ENCODE results near the gene MGME1. TPM values are rescaled to one million over a fixed set of nuclear protein-coding genes. Genes with fewer than 3 reads are reported as not detected.
"Not testable (repeated sequence)": the region's sequence is repeated elsewhere in the genome, so short reads cannot be mapped to it uniquely, and the experiment has no call there.

The MGME1 gene
- total RNA-seq, 5 donors from 2014 or later (not counting 1 experiment from before 2014, with no cell fraction given), result 7.3 to 15.0 (median 12.8) TPM

DNA sequence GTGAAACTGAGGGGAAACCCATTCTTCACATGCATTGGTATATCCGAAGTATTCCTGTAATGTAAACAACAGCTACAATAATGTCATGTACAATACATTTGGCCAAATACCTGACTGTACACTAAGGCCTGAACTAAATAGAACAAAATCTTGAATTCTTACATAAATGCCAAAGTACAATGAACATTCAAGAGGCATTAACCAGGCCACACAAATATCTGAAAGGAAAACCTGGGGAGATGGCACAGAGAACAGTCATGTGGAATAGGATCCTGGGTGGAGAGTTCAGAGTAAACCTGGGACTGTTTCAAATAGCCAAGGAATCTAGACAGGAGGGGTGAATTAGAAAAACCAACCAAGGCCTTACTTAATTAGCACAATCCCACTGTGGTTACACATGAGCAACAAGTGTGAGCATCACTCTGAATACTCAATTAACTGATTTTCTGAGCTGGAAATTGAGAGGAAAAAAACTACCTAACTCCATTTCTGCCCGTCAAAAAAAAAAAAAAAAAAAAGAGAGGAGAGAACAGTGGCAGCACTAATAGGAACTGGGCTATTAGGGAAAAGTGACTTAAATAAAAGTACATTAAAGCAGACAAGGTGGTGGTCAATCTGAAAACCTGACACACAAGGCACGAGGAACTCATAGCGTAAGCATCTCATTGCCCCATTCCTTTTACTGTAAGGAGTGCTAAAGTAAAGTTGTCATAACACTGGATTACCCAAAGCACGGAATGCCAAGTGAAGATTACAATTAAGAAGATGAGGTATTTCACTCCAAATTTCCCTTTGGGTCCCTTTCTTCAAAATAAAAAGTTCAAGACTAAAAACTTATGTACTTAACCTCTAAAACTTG, 11.1 kb upstream of the MGME1 start:
- Mint-ChIP-seq H3K9me3 (no peaks in the 10 kb centered on the region), H3K36me3 (peaks cover 30% of the 10 kb centered on the region), H3K27ac (peak overlapping the region; percentile 64 to 83), H3K4me3 (no peak overlapping the region), H3K27me3 (no peaks in the 10 kb centered on the region), H3K4me1 (peaks cover 60 to 77% (median 65%) of the 10 kb centered on the region in 3 donors)
- DNase-seq (no peak), ATAC-seq (replicated peaks in 1 of 4) (no peak)
- no peaks in the 10 kb centered on the region for H3K27me3 ChIP-seq (replicated peaks in 1 of 2; ENCODE audit: control insufficient read depth in 2 of 2, extremely low read depth in 1 of 2, insufficient read depth in 2 of 2, low read length in 1 of 2)
- POLR2A ChIA-PET, result interaction anchor here in 1 of 2 donors (0.6 to 1.4 kb wide), 2 partner anchors 8 to 9 kb away, joined by 5 to 9 read pairs; no protein-coding TSS in a partner anchor
- peaks cover 27 to 35% of the 10 kb centered on the region in 2 experiments for H3K4me1 ChIP-seq (ENCODE audit: control insufficient read depth in 1 of 2, extremely low read depth in 1 of 2, insufficient read depth in 2 of 2, low read length in 2 of 2)
- peaks cover 10 to 41% of the 10 kb centered on the region in 2 donors for H3K36me3 ChIP-seq (ENCODE audit: control insufficient read depth in 2 of 2, extremely low read depth in 1 of 2, insufficient read depth in 1 of 2, low read length in 1 of 2)
- no peaks in the 10 kb centered on the region for H3K9me3 ChIP-seq
- WGBS (ENCODE audit: insufficient coverage), result 60% methylated on average over 1 of the region's 5 CpGs
- CTCF ChIA-PET, result interaction anchor here (0.6 to 2.6 kb wide), 12 partner anchors 8 to 427 kb away, joined by 3 to 11 read pairs (median 4); partner anchors contain the start of genes BFSP1 (in 1 of the 2) and RRBP1 (in 1 of the 2)
- H3K27ac ChIP-seq (ENCODE audit: low read length), result no peak overlapping the region
- no peak overlapping the region for H3K4me3 ChIP-seq (ENCODE audit: control insufficient read depth in 1 of 2, extremely low read depth in 1 of 2, low read length in 1 of 2)

DNA sequence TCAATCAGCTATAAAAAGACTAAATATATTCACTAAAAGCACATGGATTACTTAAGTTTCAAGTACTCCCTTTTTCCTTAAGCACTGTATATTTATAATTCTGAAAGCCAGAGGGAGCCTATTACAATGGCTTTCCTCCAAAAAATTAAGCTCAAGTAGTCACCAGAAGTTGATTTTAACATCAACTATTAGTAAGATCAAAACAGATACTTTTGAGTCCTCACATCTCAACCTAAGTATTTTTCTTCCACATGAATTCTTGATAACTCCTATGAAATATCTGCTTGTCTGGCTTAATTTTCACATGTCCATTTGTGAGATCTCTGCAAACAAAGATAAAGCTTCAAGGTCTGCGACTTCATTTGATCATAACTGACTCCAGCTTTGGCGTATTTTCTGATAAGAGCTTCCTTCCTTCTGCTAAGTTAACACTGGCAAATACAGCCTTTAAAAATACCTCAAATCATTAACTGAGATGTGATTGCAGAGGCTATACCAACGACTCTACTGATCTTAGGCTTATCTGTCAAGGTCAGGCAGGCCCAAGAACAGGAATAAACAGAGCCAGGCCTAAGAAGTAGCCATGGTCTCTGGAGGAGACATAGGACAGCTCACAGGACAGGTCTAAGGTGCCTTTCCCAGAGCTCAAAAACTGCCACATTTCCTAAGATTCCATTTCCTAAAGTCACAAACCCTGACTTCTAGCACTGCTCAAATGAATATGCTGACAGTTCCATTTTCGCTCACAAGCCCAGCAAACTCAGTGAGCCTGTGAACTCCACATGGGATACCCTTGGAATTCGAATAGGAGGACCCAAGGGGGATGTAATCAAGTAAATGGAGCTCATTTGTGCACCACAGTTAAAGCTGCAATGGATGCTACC, 10.2 kb upstream of the MGME1 start:
- Histone ChIP-seq H3K4me1 (ENCODE audit: control insufficient read depth in 1 of 2, extremely low read depth in 1 of 2, insufficient read depth in 2 of 2, low read length in 2 of 2) (peaks cover 29 to 44% of the 10 kb centered on the region in 2 experiments), H3K4me3 (ENCODE audit: control insufficient read depth in 1 of 2, extremely low read depth in 1 of 2, low read length in 1 of 2) (no peak overlapping the region), H3K27ac (ENCODE audit: low read length) (peak overlapping the region; percentile 8), H3K27me3 (replicated peaks in 1 of 2; ENCODE audit: control insufficient read depth in 2 of 2, extremely low read depth in 1 of 2, insufficient read depth in 2 of 2, low read length in 1 of 2) (no peaks in the 10 kb centered on the region), H3K36me3 (ENCODE audit: control insufficient read depth in 2 of 2, extremely low read depth in 1 of 2, insufficient read depth in 1 of 2, low read length in 1 of 2) (peaks cover 10 to 32% of the 10 kb centered on the region in 2 donors), H3K9me3 (no peaks in the 10 kb centered on the region)
- H3K4me1 Mint-ChIP-seq, result peaks cover 69 to 84% (median 74%) of the 10 kb centered on the region in 3 donors
- H3K36me3 Mint-ChIP-seq, result peaks cover 27% of the 10 kb centered on the region
- H3K27me3 Mint-ChIP-seq, result no peaks in the 10 kb centered on the region
- DNase-seq (no peak), ATAC-seq (replicated peaks in 1 of 4) (no peak)
- ChIA-PET POLR2A (interaction anchor here in 1 of 2 donors (1.4 kb wide), 1 partner anchor 9 kb away, joined by 5 read pairs; no protein-coding TSS in a partner anchor), CTCF (interaction anchor here (0.7 to 2.6 kb wide), 13 partner anchors 9 to 453 kb away, joined by 3 to 11 read pairs (median 4); partner anchors contain the start of gene RRBP1 (in 1 of the 2))
- H3K9me3 Mint-ChIP-seq, result no peaks in the 10 kb centered on the region
- peak overlapping the region; percentile 64 to 83 for H3K27ac Mint-ChIP-seq
- WGBS (ENCODE audit: insufficient coverage), result 38% methylated on average over 5 of the region's 5 CpGs
- H3K4me3 Mint-ChIP-seq, result peak overlapping the region in 2 of 3 donors; percentile 34 to 65

DNA sequence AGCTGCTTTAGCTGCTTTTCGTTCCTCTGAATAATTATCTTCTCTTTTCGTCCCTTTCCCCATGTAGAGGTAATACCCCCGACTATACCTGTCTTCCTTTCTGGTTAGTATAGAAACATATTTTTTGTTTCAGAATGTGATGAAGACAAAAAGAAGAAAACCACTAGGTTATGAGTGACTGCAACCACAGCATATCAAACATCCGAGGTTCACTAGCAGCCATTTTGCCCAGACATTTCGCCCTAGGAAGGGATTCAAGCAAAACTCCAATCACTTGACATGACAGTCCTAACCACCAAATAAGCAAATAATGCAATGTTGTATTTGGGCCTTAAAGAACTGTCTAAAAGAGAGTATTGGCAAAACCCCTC, 9.6 kb upstream of the MGME1 start:
- H3K4me3 ChIP-seq (ENCODE audit: control insufficient read depth in 1 of 2, extremely low read depth in 1 of 2, low read length in 1 of 2), result no peak overlapping the region
- peaks cover 10 to 26% of the 10 kb centered on the region in 2 donors for H3K36me3 ChIP-seq (ENCODE audit: control insufficient read depth in 2 of 2, extremely low read depth in 1 of 2, insufficient read depth in 1 of 2, low read length in 1 of 2)
- peak overlapping the region; percentile 8 for H3K27ac ChIP-seq (ENCODE audit: low read length)
- POLR2A ChIA-PET, result interaction anchor here in 1 of 2 donors (1.4 kb wide), 1 partner anchor 8 kb away, joined by 5 read pairs; no protein-coding TSS in a partner anchor
- Mint-ChIP-seq H3K4me1 (peaks cover 74 to 87% (median 80%) of the 10 kb centered on the region in 3 donors), H3K36me3 (peaks cover 23% of the 10 kb centered on the region), H3K9me3 (no peaks in the 10 kb centered on the region), H3K27ac (peak overlapping the region; percentile 73 to 80), H3K27me3 (no peaks in the 10 kb centered on the region), H3K4me3 (peak overlapping the region in 2 of 3 donors; percentile 21 to 65)
- DNase-seq (no peak), ATAC-seq (replicated peaks in 1 of 4) (peak in 2 of 4 experiments; percentile 15 to 29)
- 40% methylated on average over 2 of the region's 5 CpGs for WGBS (ENCODE audit: insufficient coverage)
- CTCF ChIA-PET, result interaction anchor here (0.9 to 2.6 kb wide), 6 partner anchors 8 to 454 kb away, joined by 3 to 11 read pairs (median 4); no protein-coding TSS in a partner anchor
- H3K9me3 ChIP-seq, result no peaks in the 10 kb centered on the region
- H3K4me1 ChIP-seq (ENCODE audit: control insufficient read depth in 1 of 2, extremely low read depth in 1 of 2, insufficient read depth in 2 of 2, low read length in 2 of 2), result peaks cover 35 to 50% of the 10 kb centered on the region in 2 experiments
- no peaks in the 10 kb centered on the region for H3K27me3 ChIP-seq (replicated peaks in 1 of 2; ENCODE audit: control insufficient read depth in 2 of 2, extremely low read depth in 1 of 2, insufficient read depth in 2 of 2, low read length in 1 of 2)

DNA sequence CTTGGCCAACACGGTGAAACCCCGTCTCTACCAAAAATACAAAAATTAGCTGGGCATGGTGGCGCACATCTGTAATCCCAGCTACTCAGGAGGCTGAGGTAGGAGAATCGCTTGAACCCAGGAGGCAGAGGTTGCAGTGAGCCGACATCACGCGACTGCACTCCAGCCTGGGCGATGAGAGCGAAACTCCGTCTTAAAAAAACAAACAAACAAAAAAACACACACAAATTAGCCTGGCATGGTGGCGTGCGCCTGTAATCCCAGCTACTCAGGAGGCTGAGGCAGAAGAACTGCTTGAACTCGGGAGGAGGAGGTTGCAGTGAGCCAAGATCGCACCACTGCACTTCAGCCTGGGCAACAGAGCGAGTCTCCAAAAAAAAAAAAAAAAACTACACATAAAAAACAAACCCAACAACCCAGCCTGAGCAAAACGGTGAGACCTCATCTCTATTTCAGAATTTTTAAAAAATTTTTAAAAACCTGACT, 8.4 kb upstream of the MGME1 start:
- Histone ChIP-seq H3K4me1 (ENCODE audit: control insufficient read depth in 1 of 2, extremely low read depth in 1 of 2, insufficient read depth in 2 of 2, low read length in 2 of 2) (peaks cover 46 to 61% of the 10 kb centered on the region in 2 experiments), H3K36me3 (ENCODE audit: control insufficient read depth in 2 of 2, extremely low read depth in 1 of 2, insufficient read depth in 1 of 2, low read length in 1 of 2) (peaks cover 5 to 14% of the 10 kb centered on the region in 2 donors)
- H3K4me3 Mint-ChIP-seq, result peak overlapping the region in 1 of 3 donors; percentile 65
- H3K36me3 Mint-ChIP-seq, result peaks cover 14% of the 10 kb centered on the region
- H3K27ac Mint-ChIP-seq; H3K4me3 ChIP-seq (ENCODE audit: control insufficient read depth in 1 of 2, extremely low read depth in 1 of 2, low read length in 1 of 2); H3K27ac ChIP-seq (ENCODE audit: low read length); H3K27me3 Mint-ChIP-seq; H3K9me3 ChIP-seq; H3K9me3 Mint-ChIP-seq; ATAC-seq (replicated peaks in 1 of 4); H3K27me3 ChIP-seq (replicated peaks in 1 of 2; ENCODE audit: control insufficient read depth in 2 of 2, extremely low read depth in 1 of 2, insufficient read depth in 2 of 2, low read length in 1 of 2); CTCF ChIA-PET; DNase-seq: not testable (repeated sequence)
- POLR2A ChIA-PET, result interaction anchor here in 1 of 2 donors (0.6 kb wide), 1 partner anchor 104 kb away, joined by 4 read pairs; no protein-coding TSS in a partner anchor
- peaks cover 85 to 93% (median 86%) of the 10 kb centered on the region in 3 donors for H3K4me1 Mint-ChIP-seq
- 83% methylated on average over 11 of the region's 16 CpGs for WGBS (ENCODE audit: insufficient coverage)

DNA sequence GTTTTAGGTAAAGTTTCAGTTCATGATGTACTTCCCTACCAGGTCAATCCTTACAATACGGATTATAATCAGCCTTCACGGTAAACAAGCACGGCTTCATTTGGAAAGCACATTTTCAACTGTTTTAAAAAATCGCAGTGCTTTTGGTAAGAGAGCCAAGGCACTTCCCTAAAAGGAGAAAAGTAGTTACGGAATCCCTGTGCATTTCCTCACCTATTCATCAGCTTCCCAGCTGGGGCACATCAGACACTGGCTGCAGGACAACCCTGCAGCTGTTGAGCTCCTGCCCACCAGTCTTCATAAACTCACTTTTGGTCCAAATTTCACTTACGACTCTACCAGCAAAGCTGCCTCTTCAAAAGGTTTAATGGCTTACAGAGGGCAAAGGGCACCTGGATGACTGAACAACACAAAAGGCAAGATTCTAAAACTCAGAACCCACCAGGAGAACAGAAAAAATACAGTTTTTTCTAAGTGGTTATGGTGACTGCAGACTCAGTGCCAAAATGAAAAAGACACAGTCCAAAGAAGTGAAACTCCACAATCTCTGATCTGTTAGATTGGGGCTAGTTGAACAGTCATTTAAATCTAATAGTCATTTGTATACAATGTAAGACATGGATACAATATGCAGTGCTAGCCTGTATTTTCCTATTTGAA, 7.8 kb upstream of the MGME1 start:
- peak overlapping the region in 2 of 3 donors; percentile 22 to 65 for H3K4me3 Mint-ChIP-seq
- ATAC-seq (replicated peaks in 1 of 4) (no peak), DNase-seq (no peak)
- Histone ChIP-seq H3K27me3 (replicated peaks in 1 of 2; ENCODE audit: control insufficient read depth in 2 of 2, extremely low read depth in 1 of 2, insufficient read depth in 2 of 2, low read length in 1 of 2) (no peaks in the 10 kb centered on the region), H3K36me3 (ENCODE audit: control insufficient read depth in 2 of 2, extremely low read depth in 1 of 2, insufficient read depth in 1 of 2, low read length in 1 of 2) (peaks cover 4 to 8% of the 10 kb centered on the region in 2 donors), H3K9me3 (no peaks in the 10 kb centered on the region), H3K4me3 (ENCODE audit: control insufficient read depth in 1 of 2, extremely low read depth in 1 of 2, low read length in 1 of 2) (no peak overlapping the region), H3K27ac (ENCODE audit: low read length) (no peak overlapping the region), H3K4me1 (ENCODE audit: control insufficient read depth in 1 of 2, extremely low read depth in 1 of 2, insufficient read depth in 2 of 2, low read length in 2 of 2) (peaks cover 48 to 65% of the 10 kb centered on the region in 2 experiments)
- no peaks in the 10 kb centered on the region for H3K27me3 Mint-ChIP-seq
- POLR2A ChIA-PET, result interaction anchor here in 1 of 2 donors (0.6 kb wide), 1 partner anchor 104 kb away, joined by 4 read pairs; no protein-coding TSS in a partner anchor
- peaks cover 8% of the 10 kb centered on the region for H3K36me3 Mint-ChIP-seq
- peak overlapping the region; percentile 7 to 88 for H3K27ac Mint-ChIP-seq
- CTCF ChIA-PET, result no interaction called here
- H3K9me3 Mint-ChIP-seq, result no peaks in the 10 kb centered on the region
- peaks cover 86 to 94% (median 88%) of the 10 kb centered on the region in 3 donors for H3K4me1 Mint-ChIP-seq
- WGBS (ENCODE audit: insufficient coverage), result 88% methylated on average over 1 of the region's 6 CpGs
